HG03103 (cell line): ENCODE measurements around the gene CSTF1.
"Not testable (repeated sequence)": the region's sequence is repeated elsewhere in the genome, so short reads cannot be mapped to it uniquely, and the experiment has no call there.

Experiments used
- ATAC-seq: cut with Tn5 transposase; IDR thresholded peaks from one replicate; pipeline ENCODE4 v1.9.1; 2021; ENCODE audit warnings: low read depth; ENCODE audit not compliant: unreplicated experiment

CSTF1 gene

GRCh38 chr20:56403465-56403864, 11.0 kb downstream of the CSTF1 start:
- ATAC-seq = no peak

GRCh38 chr20:56405356-56405755, 12.9 kb downstream of the CSTF1 start:
- ATAC-seq = not testable (repeated sequence)

GRCh38 chr20:56406910-56407309, 14.5 kb downstream of the CSTF1 start:
- no peak for ATAC-seq

- ATAC-seq = no peak
These were observed 17.1 kb downstream of the CSTF1 start for GRCh38 chr20:56409521-56409920.

GRCh38 chr20:56409956-56410355, 17.5 kb downstream of the CSTF1 start:
- no peak for ATAC-seq

- not testable (repeated sequence) for ATAC-seq
These were observed 18.8 kb downstream of the CSTF1 start for GRCh38 chr20:56411287-56411686.

GRCh38 chr20:56411759-56412472, 19.5 kb downstream of the CSTF1 start, which contains the start of gene CASS4:
Gene CASS4 (plus strand): TSS chr20:56412260. CDS start chr20:56412459, 199 bp downstream.
- ATAC-seq = peak; percentile 77

- no peak for ATAC-seq
These were observed 20.0 kb downstream of the CSTF1 start for GRCh38 chr20:56412473-56412790.

GRCh38 chr20:56412949-56413348, 20.5 kb downstream of the CSTF1 start:
- ATAC-seq = no peak

GRCh38 chr20:56414842-56415765, 22.7 kb downstream of the CSTF1 start:
- ATAC-seq = no peak

- ATAC-seq = no peak
These were observed 25.0 kb downstream of the CSTF1 start for GRCh38 chr20:56417402-56417801.

- ATAC-seq = no peak
These were observed 25.5 kb downstream of the CSTF1 start for GRCh38 chr20:56417911-56418310.

- ATAC-seq = no peak
These were observed 26.0 kb downstream of the CSTF1 start for GRCh38 chr20:56418385-56418861.

- no peak for ATAC-seq
These were observed 27.6 kb downstream of the CSTF1 start for GRCh38 chr20:56420028-56420427.

- no peak for ATAC-seq
These were observed 28.7 kb downstream of the CSTF1 start for GRCh38 chr20:56420940-56421688.

GRCh38 chr20:56422076-56422823, 29.8 kb downstream of the CSTF1 start:
- ATAC-seq = no peak

GRCh38 chr20:56422824-56423189, 30.4 kb downstream of the CSTF1 start:
- no peak for ATAC-seq

GRCh38 chr20:56423211-56423610, 30.8 kb downstream of the CSTF1 start:
- no peak for ATAC-seq

GRCh38 chr20:56423886-56424285, 31.4 kb downstream of the CSTF1 start:
- ATAC-seq = no peak

GRCh38 chr20:56424931-56425330, 32.5 kb downstream of the CSTF1 start:
- no peak for ATAC-seq
